HG02610 (cell line): ENCODE results near the gene MID2.
"Not testable (repeated sequence)": the region's sequence is repeated elsewhere in the genome, so short reads cannot be mapped to it uniquely, and the experiment has no call there.

Experiments
- ATAC-seq: cut with Tn5 transposase; IDR thresholded peaks from one replicate; pipeline ENCODE4 v1.9.1; 2021; ENCODE audit warnings: mild to moderate bottlenecking, moderate library complexity; ENCODE audit not compliant: unreplicated experiment

The MID2 gene

GRCh38 chrX:107935664-107936433, 110.2 kb downstream of the MID2 start:
- ATAC-seq = no peak

DNA sequence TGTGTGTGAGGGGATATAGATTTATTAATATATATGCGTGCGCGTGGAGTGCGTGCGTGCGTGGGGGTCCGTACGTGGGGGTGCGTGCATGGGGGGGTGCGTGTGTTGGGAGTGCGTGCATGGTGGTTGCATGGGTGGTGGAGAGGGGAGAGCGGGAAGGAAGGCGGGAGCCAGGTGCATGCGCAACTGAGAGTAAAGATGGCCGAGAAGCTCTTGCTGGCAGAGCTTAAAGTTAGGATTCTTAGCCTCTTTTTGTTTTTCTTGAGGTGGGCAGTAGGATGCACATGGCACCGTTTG, 110.7 kb downstream of the MID2 start:
- ATAC-seq = no peak

DNA sequence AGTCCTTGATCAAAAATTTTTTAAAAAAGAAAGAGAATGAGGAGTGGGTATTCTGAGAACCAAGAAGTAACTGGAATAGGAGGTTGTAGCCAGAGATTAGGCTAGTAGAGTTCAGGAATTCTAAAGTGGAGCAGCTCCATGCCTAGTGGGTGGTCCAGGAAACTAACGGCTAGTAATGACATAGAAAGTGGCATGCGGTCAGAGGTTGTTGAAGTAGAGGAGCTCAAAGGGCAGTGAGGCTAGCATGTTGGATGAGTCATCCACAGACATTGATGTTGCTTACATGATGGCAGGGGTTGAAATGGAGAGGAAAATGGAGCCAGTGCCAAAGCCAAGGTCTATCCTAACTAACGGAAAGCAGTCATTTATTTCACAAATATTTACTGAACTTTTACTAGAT, 114.4 kb downstream of the MID2 start:
- no peak for ATAC-seq

- not testable (repeated sequence) for ATAC-seq
Observed at GRCh38 chrX:107955337-107955736, 129.7 kb downstream of the MID2 start.

DNA sequence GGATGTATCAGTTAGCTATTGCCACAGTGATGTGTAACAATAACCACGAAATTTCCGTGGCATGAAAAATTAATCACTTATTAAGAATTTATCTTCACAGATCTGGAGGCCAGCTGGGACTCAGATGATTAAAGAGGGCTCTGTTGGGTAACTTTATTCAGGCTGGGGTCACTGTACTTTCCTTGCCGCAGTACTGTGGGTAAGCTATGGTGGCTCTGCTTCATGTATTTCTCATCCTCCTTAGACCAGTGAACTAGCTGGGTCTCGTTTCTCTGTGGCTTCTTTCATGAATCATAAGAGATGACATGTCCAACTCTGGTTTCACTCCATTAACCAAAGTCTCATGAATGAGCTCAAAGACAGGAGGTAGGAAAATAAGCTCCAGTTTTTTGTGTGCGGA, 143.0 kb downstream of the MID2 start:
- no peak for ATAC-seq

DNA sequence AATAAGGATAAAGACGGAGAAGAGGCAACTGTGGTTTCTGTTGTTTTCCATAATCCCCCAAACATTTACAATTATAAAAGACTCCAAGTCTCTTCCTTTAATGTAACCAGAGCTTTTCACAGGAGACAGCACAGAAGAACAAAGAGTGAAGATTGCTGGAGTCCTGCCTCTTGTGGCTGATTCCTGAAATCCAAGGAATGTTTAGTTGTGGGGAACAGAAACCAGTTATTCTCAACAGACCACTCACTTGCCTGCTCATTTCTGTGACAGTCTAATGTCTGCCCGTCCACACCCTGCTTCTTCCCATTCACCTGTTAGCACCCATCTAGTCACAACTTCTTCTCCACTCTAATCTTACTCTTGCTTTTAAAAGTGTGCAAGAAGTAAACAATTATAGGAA, 144.4 kb downstream of the MID2 start:
- ATAC-seq = no peak

DNA sequence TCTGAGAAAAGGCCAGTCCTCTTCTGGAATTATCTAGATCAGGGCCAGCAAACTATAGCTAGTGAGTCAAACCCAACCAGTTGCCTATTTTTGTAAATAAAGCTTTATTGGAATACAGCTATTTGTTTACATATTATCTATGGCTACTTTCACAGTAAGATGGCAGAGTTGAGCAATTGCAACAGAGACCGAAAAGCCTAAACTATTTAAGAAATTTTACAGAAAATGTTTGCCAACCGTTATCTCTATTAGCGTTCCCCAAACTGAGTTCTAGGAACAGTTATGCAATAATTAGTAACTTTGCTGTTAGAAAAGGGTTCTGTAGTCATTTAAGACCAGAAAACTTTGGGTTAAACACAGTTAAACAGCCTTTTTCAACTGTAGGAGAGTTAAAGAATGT, 146.0 kb downstream of the MID2 start:
- ATAC-seq = no peak
